Measurements from ENCODE around the gene SPAG16.

Gene SPAG16

GRCh38 chr2:214128040-214128439 lies 843.8 kb downstream of the SPAG16 start:
- no peaks in the 10 kb centered on the region for H3K27me3 ChIP-seq (ENCODE audit: control insufficient read depth in 5 of 5, insufficient read depth in 4 of 5, low read length in 5 of 5)
- H3K9me3 ChIP-seq (ENCODE audit: control insufficient read depth in 5 of 5, low read length in 5 of 5): no peaks in the 10 kb centered on the region
- H3K36me3 ChIP-seq (ENCODE audit: control insufficient read depth in 5 of 5, insufficient read depth in 5 of 5, low read length in 5 of 5): no peaks in the 10 kb centered on the region
- H3K9ac ChIP-seq (ENCODE audit: low read length in 5 of 5): no peak overlapping the region
- H3K27ac ChIP-seq (ENCODE audit: low read depth, low read length): no peak overlapping the region
- peaks cover 0 to 16% (median 7%) of the 10 kb centered on the region in 5 donors for H3K4me1 ChIP-seq (ENCODE audit: control insufficient read depth in 5 of 5, insufficient read depth in 5 of 5, low read length in 5 of 5)
- no peak overlapping the region for H3K4me3 ChIP-seq (ENCODE audit: low read depth in 1 of 5, low read length in 5 of 5)

DNA sequence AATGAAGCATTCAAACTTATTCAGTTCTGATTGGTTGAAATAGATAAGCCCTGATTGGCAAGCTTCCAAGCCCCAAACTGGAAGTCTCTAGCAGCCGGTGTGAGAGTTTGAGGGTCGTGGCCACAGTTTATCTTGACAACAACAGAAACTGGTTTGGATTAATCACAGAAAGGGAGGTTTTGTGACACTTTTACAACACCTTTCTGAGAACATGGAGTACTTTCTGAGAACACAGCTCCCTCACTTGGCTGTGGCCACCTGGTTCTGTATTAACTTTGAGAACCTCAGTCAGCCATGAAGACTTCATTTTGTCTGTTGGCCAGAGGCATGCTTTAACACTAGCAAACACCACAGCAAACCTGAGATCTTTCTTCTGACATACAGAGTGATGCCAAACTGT lies 845.9 kb downstream of the SPAG16 start:
- H3K4me1 ChIP-seq (ENCODE audit: control insufficient read depth in 5 of 5, insufficient read depth in 5 of 5, low read length in 5 of 5): peaks cover 0 to 16% (median 7%) of the 10 kb centered on the region in 5 donors
- H3K27ac ChIP-seq (ENCODE audit: low read depth, low read length): no peak overlapping the region
- no peaks in the 10 kb centered on the region for H3K27me3 ChIP-seq (ENCODE audit: control insufficient read depth in 5 of 5, insufficient read depth in 4 of 5, low read length in 5 of 5)
- no peak overlapping the region for H3K4me3 ChIP-seq (ENCODE audit: low read depth in 1 of 5, low read length in 5 of 5)
- no peaks in the 10 kb centered on the region for H3K36me3 ChIP-seq (ENCODE audit: control insufficient read depth in 5 of 5, insufficient read depth in 5 of 5, low read length in 5 of 5)
- H3K9ac ChIP-seq (ENCODE audit: low read length in 5 of 5): no peak overlapping the region
- H3K9me3 ChIP-seq (ENCODE audit: control insufficient read depth in 5 of 5, low read length in 5 of 5): peaks cover 0 to 3% (median 0%) of the 10 kb centered on the region in 5 donors

GRCh38 chr2:214135966-214136365 lies 851.7 kb downstream of the SPAG16 start:
- Histone ChIP-seq H3K27me3 (ENCODE audit: control insufficient read depth in 5 of 5, insufficient read depth in 4 of 5, low read length in 5 of 5) (no peaks in the 10 kb centered on the region), H3K4me3 (ENCODE audit: low read depth in 1 of 5, low read length in 5 of 5) (no peak overlapping the region), H3K36me3 (ENCODE audit: control insufficient read depth in 5 of 5, insufficient read depth in 5 of 5, low read length in 5 of 5) (no peaks in the 10 kb centered on the region), H3K4me1 (ENCODE audit: control insufficient read depth in 5 of 5, insufficient read depth in 5 of 5, low read length in 5 of 5) (peaks cover 0 to 3% (median 0%) of the 10 kb centered on the region in 5 donors), H3K27ac (ENCODE audit: low read depth, low read length) (no peak overlapping the region), H3K9ac (ENCODE audit: low read length in 5 of 5) (no peak overlapping the region), H3K9me3 (ENCODE audit: control insufficient read depth in 5 of 5, low read length in 5 of 5) (peaks cover 0 to 3% (median 0%) of the 10 kb centered on the region in 5 donors)

DNA sequence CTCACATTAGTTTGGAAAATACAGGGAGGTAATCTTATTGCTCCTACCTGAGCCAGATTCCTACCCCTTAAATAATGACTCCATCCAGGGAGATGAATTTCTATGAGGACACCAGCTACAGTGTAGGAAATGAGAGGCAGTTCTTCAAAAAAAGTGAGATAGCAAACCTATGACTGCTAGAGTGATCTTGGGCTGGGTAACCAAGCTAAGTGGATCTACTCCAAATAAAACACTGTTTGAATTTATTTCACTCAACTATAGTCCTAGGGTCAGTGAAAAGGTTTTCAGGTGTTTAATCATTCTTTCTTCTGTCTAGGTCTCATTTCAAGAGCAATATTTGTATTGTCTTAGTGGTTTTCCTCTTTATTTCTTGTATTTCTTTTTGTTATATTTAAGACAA lies 854.5 kb downstream of the SPAG16 start:
- H3K4me3 ChIP-seq (ENCODE audit: low read depth in 1 of 5, low read length in 5 of 5): no peak overlapping the region
- peaks cover 0 to 3% (median 0%) of the 10 kb centered on the region in 5 donors for H3K4me1 ChIP-seq (ENCODE audit: control insufficient read depth in 5 of 5, insufficient read depth in 5 of 5, low read length in 5 of 5)
- no peaks in the 10 kb centered on the region for H3K27me3 ChIP-seq (ENCODE audit: control insufficient read depth in 5 of 5, insufficient read depth in 4 of 5, low read length in 5 of 5)
- no peaks in the 10 kb centered on the region for H3K36me3 ChIP-seq (ENCODE audit: control insufficient read depth in 5 of 5, insufficient read depth in 5 of 5, low read length in 5 of 5)
- peaks cover 0 to 3% (median 0%) of the 10 kb centered on the region in 5 donors for H3K9me3 ChIP-seq (ENCODE audit: control insufficient read depth in 5 of 5, low read length in 5 of 5)
- H3K27ac ChIP-seq (ENCODE audit: low read depth, low read length): no peak overlapping the region
- no peak overlapping the region for H3K9ac ChIP-seq (ENCODE audit: low read length in 5 of 5)

DNA sequence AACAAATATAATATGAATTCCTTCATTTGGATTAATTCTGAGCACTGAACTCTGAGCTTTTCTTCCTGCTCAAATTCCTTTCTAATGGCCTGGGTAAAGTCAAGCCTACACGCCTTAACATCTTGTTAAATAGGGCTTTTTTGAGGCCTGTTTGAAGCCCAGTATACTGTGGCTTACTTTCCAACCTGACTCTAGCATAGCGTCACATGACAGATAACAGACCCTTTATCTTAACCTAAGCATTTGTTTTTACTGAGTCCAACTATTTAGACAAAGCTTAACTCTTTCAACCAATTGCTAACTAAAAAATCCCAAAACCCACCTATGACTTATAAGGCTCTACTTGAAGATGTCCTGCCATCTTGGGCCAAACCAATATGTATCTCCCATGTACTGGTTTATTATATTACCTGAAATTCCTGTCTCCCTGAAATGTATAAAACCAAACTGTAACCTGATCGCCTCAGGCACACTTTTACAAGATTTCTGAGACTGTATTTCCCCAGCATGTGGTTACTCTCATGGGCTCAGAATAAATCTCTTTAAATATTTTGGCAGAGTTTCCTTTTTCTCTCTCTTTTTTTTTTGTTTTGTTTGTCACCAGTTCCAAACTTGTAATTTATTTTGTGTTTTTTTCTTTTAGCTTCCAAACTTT lies 855.5 kb downstream of the SPAG16 start:
- no peak overlapping the region for H3K4me3 ChIP-seq (ENCODE audit: low read depth in 1 of 5, low read length in 5 of 5)
- H3K36me3 ChIP-seq (ENCODE audit: control insufficient read depth in 5 of 5, insufficient read depth in 5 of 5, low read length in 5 of 5): no peaks in the 10 kb centered on the region
- peaks cover 0 to under 1% (median 0%) of the 10 kb centered on the region in 5 donors for H3K9me3 ChIP-seq (ENCODE audit: control insufficient read depth in 5 of 5, low read length in 5 of 5)
- H3K9ac ChIP-seq (ENCODE audit: low read length in 5 of 5): no peak overlapping the region
- H3K4me1 ChIP-seq (ENCODE audit: control insufficient read depth in 5 of 5, insufficient read depth in 5 of 5, low read length in 5 of 5): peaks cover 0 to 3% (median 0%) of the 10 kb centered on the region in 5 donors
- H3K27ac ChIP-seq (ENCODE audit: low read depth, low read length): no peak overlapping the region
- H3K27me3 ChIP-seq (ENCODE audit: control insufficient read depth in 5 of 5, insufficient read depth in 4 of 5, low read length in 5 of 5): no peaks in the 10 kb centered on the region

- no peak overlapping the region for H3K4me3 ChIP-seq (ENCODE audit: low read depth in 1 of 5, low read length in 5 of 5)
- H3K4me1 ChIP-seq (ENCODE audit: control insufficient read depth in 5 of 5, insufficient read depth in 5 of 5, low read length in 5 of 5): no peaks in the 10 kb centered on the region
- no peaks in the 10 kb centered on the region for H3K9me3 ChIP-seq (ENCODE audit: control insufficient read depth in 5 of 5, low read length in 5 of 5)
- H3K27me3 ChIP-seq (ENCODE audit: control insufficient read depth in 5 of 5, insufficient read depth in 4 of 5, low read length in 5 of 5): no peaks in the 10 kb centered on the region
- H3K36me3 ChIP-seq (ENCODE audit: control insufficient read depth in 5 of 5, insufficient read depth in 5 of 5, low read length in 5 of 5): no peaks in the 10 kb centered on the region
- H3K27ac ChIP-seq (ENCODE audit: low read depth, low read length): no peak overlapping the region
- H3K9ac ChIP-seq (ENCODE audit: low read length in 5 of 5): no peak overlapping the region
Observed at GRCh38 chr2:214156971-214157370, 872.7 kb downstream of the SPAG16 start.

GRCh38 chr2:214158851-214159250 lies 874.6 kb downstream of the SPAG16 start:
- H3K36me3 ChIP-seq (ENCODE audit: control insufficient read depth in 5 of 5, insufficient read depth in 5 of 5, low read length in 5 of 5): no peaks in the 10 kb centered on the region
- no peaks in the 10 kb centered on the region for H3K9me3 ChIP-seq (ENCODE audit: control insufficient read depth in 5 of 5, low read length in 5 of 5)
- no peak overlapping the region for H3K9ac ChIP-seq (ENCODE audit: low read length in 5 of 5)
- H3K4me3 ChIP-seq (ENCODE audit: low read depth in 1 of 5, low read length in 5 of 5): no peak overlapping the region
- no peak overlapping the region for H3K27ac ChIP-seq (ENCODE audit: low read depth, low read length)
- H3K27me3 ChIP-seq (ENCODE audit: control insufficient read depth in 5 of 5, insufficient read depth in 4 of 5, low read length in 5 of 5): no peaks in the 10 kb centered on the region
- no peaks in the 10 kb centered on the region for H3K4me1 ChIP-seq (ENCODE audit: control insufficient read depth in 5 of 5, insufficient read depth in 5 of 5, low read length in 5 of 5)

- no peaks in the 10 kb centered on the region for H3K27me3 ChIP-seq (ENCODE audit: control insufficient read depth in 5 of 5, insufficient read depth in 4 of 5, low read length in 5 of 5)
- H3K9ac ChIP-seq (ENCODE audit: low read length in 5 of 5): no peak overlapping the region
- H3K4me1 ChIP-seq (ENCODE audit: control insufficient read depth in 5 of 5, insufficient read depth in 5 of 5, low read length in 5 of 5): no peaks in the 10 kb centered on the region
- no peak overlapping the region for H3K4me3 ChIP-seq (ENCODE audit: low read depth in 1 of 5, low read length in 5 of 5)
- H3K27ac ChIP-seq (ENCODE audit: low read depth, low read length): no peak overlapping the region
- no peaks in the 10 kb centered on the region for H3K9me3 ChIP-seq (ENCODE audit: control insufficient read depth in 5 of 5, low read length in 5 of 5)
- H3K36me3 ChIP-seq (ENCODE audit: control insufficient read depth in 5 of 5, insufficient read depth in 5 of 5, low read length in 5 of 5): no peaks in the 10 kb centered on the region
Observed at GRCh38 chr2:214169281-214169680, 885.0 kb downstream of the SPAG16 start.

- Histone ChIP-seq H3K27me3 (ENCODE audit: control insufficient read depth in 5 of 5, insufficient read depth in 4 of 5, low read length in 5 of 5) (no peaks in the 10 kb centered on the region), H3K4me1 (ENCODE audit: control insufficient read depth in 5 of 5, insufficient read depth in 5 of 5, low read length in 5 of 5) (no peaks in the 10 kb centered on the region), H3K4me3 (ENCODE audit: low read depth in 1 of 5, low read length in 5 of 5) (no peak overlapping the region), H3K36me3 (ENCODE audit: control insufficient read depth in 5 of 5, insufficient read depth in 5 of 5, low read length in 5 of 5) (no peaks in the 10 kb centered on the region), H3K9me3 (ENCODE audit: control insufficient read depth in 5 of 5, low read length in 5 of 5) (no peaks in the 10 kb centered on the region), H3K9ac (ENCODE audit: low read length in 5 of 5) (no peak overlapping the region), H3K27ac (ENCODE audit: low read depth, low read length) (no peak overlapping the region)
Observed at GRCh38 chr2:214169736-214170135, 885.5 kb downstream of the SPAG16 start.

DNA sequence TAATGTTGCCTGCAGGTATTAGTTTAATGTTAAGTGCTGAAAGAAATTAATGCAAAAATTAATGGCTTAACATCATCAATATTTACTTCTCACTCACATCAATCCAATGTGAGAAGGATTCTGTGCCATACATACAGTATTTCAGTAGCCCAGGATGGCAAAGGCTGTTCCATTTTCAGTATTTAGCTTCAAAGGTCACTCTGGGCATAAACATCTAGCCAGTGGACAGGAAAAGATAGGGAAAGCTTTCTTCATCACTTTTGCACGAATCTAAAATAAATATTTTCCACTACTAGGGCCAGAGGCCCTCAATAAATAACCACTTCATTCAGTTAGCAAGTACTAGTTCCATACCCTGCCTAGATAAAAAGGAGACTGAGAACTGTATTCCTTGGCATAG lies 890.3 kb downstream of the SPAG16 start:
- Histone ChIP-seq H3K9ac (ENCODE audit: low read length in 5 of 5) (no peak overlapping the region), H3K36me3 (ENCODE audit: control insufficient read depth in 5 of 5, insufficient read depth in 5 of 5, low read length in 5 of 5) (no peaks in the 10 kb centered on the region), H3K4me3 (ENCODE audit: low read depth in 1 of 5, low read length in 5 of 5) (no peak overlapping the region), H3K4me1 (ENCODE audit: control insufficient read depth in 5 of 5, insufficient read depth in 5 of 5, low read length in 5 of 5) (no peaks in the 10 kb centered on the region), H3K9me3 (ENCODE audit: control insufficient read depth in 5 of 5, low read length in 5 of 5) (no peaks in the 10 kb centered on the region), H3K27ac (ENCODE audit: low read depth, low read length) (no peak overlapping the region), H3K27me3 (ENCODE audit: control insufficient read depth in 5 of 5, insufficient read depth in 4 of 5, low read length in 5 of 5) (no peaks in the 10 kb centered on the region)
